ENCODE measurements around the gene DIAPH3. TPM values are rescaled to one million over a fixed set of nuclear protein-coding genes. Genes with fewer than 3 reads are reported as not detected.

The DIAPH3 gene
- total and polyA plus RNA-seq, 2 of the 8 experiments (the other 6 are each of a cell fraction or from before 2014, with no cell fraction given): 8.0 to 30.8 TPM

DNA sequence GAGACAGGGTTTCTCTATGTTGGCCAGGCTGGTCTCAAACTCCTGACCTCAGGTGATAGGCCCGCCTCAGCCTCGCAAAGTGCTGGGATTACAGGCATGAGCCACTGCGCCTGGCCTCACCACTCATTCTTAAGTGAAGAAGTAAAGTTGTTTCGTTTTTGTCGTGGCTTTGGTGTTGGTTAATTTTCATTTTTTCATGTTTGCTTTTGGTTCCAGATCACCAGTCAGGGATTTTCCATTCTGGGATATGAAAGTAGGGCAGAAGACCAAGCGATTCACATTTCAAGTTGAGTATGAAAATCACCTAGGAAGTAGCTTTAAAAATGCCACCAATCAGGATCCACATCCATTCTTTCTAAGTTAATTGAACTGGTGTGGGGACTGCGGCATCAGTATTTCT is 289.9 kb downstream of the DIAPH3 start:
- no peak for FAIRE-seq
- Histone ChIP-seq H3K4ac (replicated peaks; ENCODE audit: insufficient read length, low read depth, low read length) (no peak overlapping the region), H4K20me1 (replicated peaks in 1 of 2; ENCODE audit: control insufficient read depth in 1 of 2, insufficient read depth in 2 of 2, low read length in 2 of 2) (no peaks in the 10 kb centered on the region), H3K79me1 (ENCODE audit: low read depth, low read length) (no peaks in the 10 kb centered on the region), H2AK5ac (ENCODE audit: low read depth, low read length) (no peak overlapping the region), H3K4me2 (ENCODE audit: insufficient read depth in 1 of 2, low read depth in 2 of 2, low read length in 2 of 2) (no peak overlapping the region), H4K91ac (replicated peaks; ENCODE audit: insufficient read length, low read length) (no peak overlapping the region), H3K27ac (ENCODE audit: low read depth, low read length) (no peak overlapping the region), H3K9ac (replicated peaks in 1 of 4; ENCODE audit: extremely low read depth in 1 of 4, low read depth in 3 of 4, low read length in 3 of 4) (no peak overlapping the region), H4K8ac (ENCODE audit: extremely low read depth, insufficient read depth, low read length) (no peak overlapping the region), H3K18ac (ENCODE audit: extremely low read depth, low read length) (no peak overlapping the region), H3K23me2 (ENCODE audit: low read depth, low read length) (no peaks in the 10 kb centered on the region), H3K27me3 (replicated peaks in 1 of 4; ENCODE audit: control insufficient read depth in 3 of 4, extremely low read depth in 1 of 4, insufficient read depth in 3 of 4, low read length in 3 of 4) (no peaks in the 10 kb centered on the region), H3K56ac (replicated peaks; ENCODE audit: insufficient read length, low read depth, low read length) (no peak overlapping the region), H2AFZ (ENCODE audit: low read length) (no peak overlapping the region), H3K14ac (ENCODE audit: insufficient read length) (no peak overlapping the region), H3K23ac (ENCODE audit: insufficient read length) (no peak overlapping the region), H4K5ac (ENCODE audit: insufficient read length, low read depth, low read length) (no peak overlapping the region), H2BK5ac (ENCODE audit: low read depth, low read length) (no peak overlapping the region), H3K4me1 (replicated peaks in 1 of 4; ENCODE audit: control insufficient read depth in 3 of 4, insufficient read depth in 4 of 4, low read length in 3 of 4) (peaks cover 0 to 5% (median 3%) of the 10 kb centered on the region in 4 experiments; a peak in 3 of 7 replicates), H2BK12ac (ENCODE audit: low read depth, low read length) (no peak overlapping the region), H3K36me3 (ENCODE audit: control insufficient read depth in 2 of 4, insufficient read depth in 4 of 4, low read length in 3 of 4) (no peaks in the 10 kb centered on the region), H3K79me2 (ENCODE audit: control insufficient read depth in 1 of 2, insufficient read depth in 2 of 2, low read length in 2 of 2) (no peaks in the 10 kb centered on the region), H2BK120ac (replicated peaks; ENCODE audit: low read depth, low read length) (no peak overlapping the region), H2BK15ac (ENCODE audit: low read length) (no peak overlapping the region), H3K4me3 (ENCODE audit: extremely low read depth in 1 of 4, insufficient read depth in 2 of 4, low read depth in 3 of 4, low read length in 4 of 4) (no peak overlapping the region), H3K9me3 (ENCODE audit: insufficient read depth in 2 of 2, low read depth in 1 of 2, low read length in 1 of 2) (no peaks in the 10 kb centered on the region), H2BK20ac (ENCODE audit: low read length) (no peak overlapping the region)
- ChIA-PET POLR2A (ENCODE audit: partially characterized antibody) (no interaction called here), CTCF (ENCODE audit: partially characterized antibody) (interaction anchor here (0.7 to 0.9 kb wide), 2 partner anchors 33 to 549 kb away, joined by 3 to 4 read pairs; no protein-coding TSS in a partner anchor)
- 94% methylated on average over 7 of the region's 7 CpGs; no CpG with 5 or more reads in 1 of the 2 experiments for WGBS, 2 experiments (ENCODE audit: extremely low coverage in 1 of 2, insufficient coverage in 1 of 2, insufficient read length in 1 of 2, insufficient replicate concordance in 2 of 2, low coverage in 1 of 2, low lambda C conversion rate in 2 of 2, missing lambda C conversion rate in 1 of 2)
- no peak for TF ChIP-seq RNF2 (IDR thresholded peaks at IDR 0.05; ENCODE audit: borderline replicate concordance, low read depth, low read length, missing control alignments, poor library complexity, severe bottlenecking)
- TF ChIP-seq BRCA1 (IDR thresholded peaks at IDR 0.05; ENCODE audit: low read depth, low read length): no peak
- no peak for TF ChIP-seq SIRT6 (IDR thresholded peaks at IDR 0.05; ENCODE audit: low read length)
- TF ChIP-seq EP300 (IDR thresholded peaks at IDR 0.05; ENCODE audit: borderline replicate concordance in 1 of 2, low read depth in 2 of 2, low read length in 2 of 2): no peak
- no peak for DNase-seq (ENCODE audit: low read depth in 1 of 2, low spot score in 2 of 2)

Measured in H1 (cell line).